COLO668 (cell line): Measurements from ENCODE around the gene NFKB2.

ENCODE experiments used
- DNase-seq: peaks from one replicate; lab custom pipeline; 2025; ENCODE audit not compliant: unreplicated experiment; lab: John Stamatoyannopoulos, UW

Gene NFKB2

DNA sequence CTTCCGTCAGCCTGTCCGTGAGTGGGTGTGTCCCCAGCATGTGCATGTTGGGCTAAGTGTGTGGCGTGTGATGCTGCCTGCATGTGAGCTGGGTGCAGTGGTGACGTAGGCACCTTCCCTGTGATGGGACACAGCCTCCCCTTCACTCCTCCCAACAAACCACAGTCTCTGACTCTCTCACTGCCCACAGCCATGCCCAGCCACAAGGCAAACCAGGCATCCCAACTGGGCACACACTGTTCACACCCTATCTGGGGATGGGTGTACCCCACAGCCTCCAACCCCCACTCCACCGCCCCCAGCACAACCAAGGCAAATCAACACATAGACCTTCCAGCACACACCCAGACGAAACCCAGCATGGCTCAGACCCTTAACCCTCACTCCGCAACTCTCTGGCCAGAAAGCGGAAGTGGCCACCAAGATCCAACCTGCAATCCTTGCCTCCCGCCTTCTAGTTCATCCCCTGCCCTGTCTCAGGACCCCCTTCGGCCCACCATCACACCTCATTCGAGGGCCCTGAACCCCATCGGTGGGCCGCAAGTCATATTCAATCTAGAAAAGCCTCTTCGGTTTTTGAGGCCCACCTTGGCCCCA is 12.7 kb downstream of the NFKB2 start:
- no peak for DNase-seq

DNA sequence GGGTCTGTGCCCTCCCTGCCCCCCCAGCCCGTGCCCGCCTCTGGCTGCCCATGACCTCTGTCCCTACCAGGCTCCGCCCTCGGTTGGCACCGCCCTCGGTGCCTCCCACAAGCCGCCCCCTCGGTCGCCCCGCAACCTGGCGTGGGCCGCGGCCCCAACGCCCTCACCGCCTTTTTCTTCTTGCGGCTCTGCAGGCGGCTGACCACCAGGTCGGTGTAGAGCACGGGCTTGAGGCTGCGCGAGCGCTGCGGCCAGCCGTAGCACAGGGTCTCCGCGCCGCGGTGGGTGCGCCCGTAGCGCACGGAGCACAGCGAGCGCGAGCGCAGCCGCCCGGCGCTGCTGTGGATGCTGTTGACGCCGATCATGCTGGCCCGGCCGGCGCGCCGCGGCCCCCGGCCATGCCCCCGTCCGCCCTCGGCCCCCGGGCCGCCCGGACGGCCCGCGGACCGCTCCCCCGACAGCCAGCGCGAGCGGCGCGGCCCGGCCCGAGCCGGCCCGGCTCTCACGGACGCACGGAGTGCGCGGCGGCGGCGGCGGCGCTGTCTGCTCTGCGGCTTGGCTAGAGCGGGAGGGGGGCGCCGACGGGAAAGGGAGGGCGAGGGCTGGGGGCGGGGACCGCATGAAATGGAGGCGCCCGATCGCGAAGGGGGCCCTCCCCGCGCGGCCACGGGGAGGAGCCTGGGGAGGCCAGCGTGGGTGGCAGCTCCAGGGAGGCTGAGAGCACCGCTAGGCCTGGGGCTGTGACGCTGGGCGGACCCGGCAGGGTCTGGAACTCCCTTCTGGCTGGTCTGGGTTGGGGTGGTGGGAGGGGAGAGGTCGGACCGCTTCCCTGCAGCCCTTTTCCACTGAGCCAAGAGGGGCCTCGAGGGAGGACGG is 13.5 kb downstream of the NFKB2 start:
- peak; percentile 28 for DNase-seq

GRCh38 chr10:102409604-102410428 is 14.3 kb downstream of the NFKB2 start:
- DNase-seq = no peak

- no peak for DNase-seq
These were observed 15.0 kb downstream of the NFKB2 start for GRCh38 chr10:102410429-102411073.

- DNase-seq = no peak
These were observed 16.1 kb downstream of the NFKB2 start for GRCh38 chr10:102411341-102412255.

- no peak for DNase-seq
These were observed 16.8 kb downstream of the NFKB2 start for GRCh38 chr10:102412293-102412692.

- peak; percentile 82 for DNase-seq
These were observed 17.7 kb downstream of the NFKB2 start for GRCh38 chr10:102413053-102413705.

GRCh38 chr10:102413806-102414561 is 18.5 kb downstream of the NFKB2 start:
- DNase-seq = no peak

GRCh38 chr10:102414749-102415148 is 19.2 kb downstream of the NFKB2 start:
- DNase-seq = no peak

DNA sequence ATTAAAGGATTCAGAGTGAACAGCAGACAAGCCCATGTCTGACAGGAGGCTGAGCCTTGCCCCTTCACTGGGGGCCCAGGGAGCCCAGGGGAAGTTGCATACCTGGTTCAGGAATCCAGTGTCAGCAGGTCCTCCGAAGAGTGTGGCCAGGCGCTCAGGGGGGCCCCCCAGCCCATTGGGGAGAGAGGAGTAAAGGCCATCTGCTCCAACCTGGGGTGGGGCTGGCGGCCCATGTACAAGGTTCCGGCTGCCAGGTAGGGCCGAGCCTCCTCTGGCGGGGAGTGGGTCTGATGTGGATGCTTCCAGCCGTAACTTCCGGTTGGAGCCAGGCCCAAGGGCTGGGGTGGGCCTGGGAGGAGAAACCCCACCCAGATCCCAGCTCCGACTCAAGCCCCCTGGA is 20.8 kb downstream of the NFKB2 start:
- no peak for DNase-seq

GRCh38 chr10:102416695-102417094 is 21.2 kb downstream of the NFKB2 start:
- DNase-seq = no peak

- DNase-seq = peak; percentile 72
These were observed 23.2 kb downstream of the NFKB2 start, which contains the start of gene PSD for GRCh38 chr10:102418622-102419268. Gene PSD, minus strand, starts transcription at chr10:102418785. Its CDS starts 1,747 bp downstream, at chr10:102417038.

- DNase-seq = peak; percentile 87
These were observed 24.0 kb downstream of the NFKB2 start for GRCh38 chr10:102419269-102420180.

- no peak for DNase-seq
These were observed 24.7 kb downstream of the NFKB2 start for GRCh38 chr10:102420181-102420713.

DNA sequence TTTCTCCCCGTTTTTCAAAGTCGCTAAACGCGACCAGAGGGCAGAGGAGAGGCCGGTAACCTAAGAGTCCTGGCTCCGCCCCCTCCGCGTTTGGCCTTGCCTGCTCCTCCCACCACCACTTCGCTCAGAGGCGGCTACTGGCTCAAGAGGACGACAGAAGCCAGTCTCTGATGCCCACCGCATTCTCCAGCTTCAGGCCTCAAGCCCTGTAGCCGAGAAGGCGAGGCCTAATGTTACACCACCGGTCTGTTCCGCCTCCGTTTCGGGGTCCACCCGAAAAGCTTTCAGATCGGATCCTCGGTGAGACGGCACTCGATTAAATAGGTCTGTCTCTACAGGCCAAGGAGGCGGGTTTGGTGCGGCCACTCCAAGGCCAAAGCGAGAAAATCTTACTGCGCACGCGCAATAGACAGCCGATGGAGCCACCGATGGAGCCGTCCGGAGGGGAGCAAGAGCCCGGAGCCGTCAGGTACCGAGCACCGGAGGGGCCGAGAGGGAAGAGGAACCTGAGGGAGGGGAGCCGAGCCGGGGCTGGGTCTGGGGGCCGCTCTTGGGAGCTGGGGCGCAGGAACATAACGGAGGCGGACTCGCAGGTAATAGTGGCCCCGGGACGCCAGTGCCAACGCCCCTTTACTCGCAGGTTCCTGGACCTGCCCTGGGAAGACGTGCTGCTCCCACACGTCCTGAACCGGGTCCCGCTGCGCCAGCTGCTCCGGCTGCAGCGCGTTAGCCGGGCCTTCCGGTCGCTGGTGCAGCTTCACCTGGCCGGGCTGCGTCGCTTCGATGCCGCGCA is 25.4 kb downstream of the NFKB2 start, which contains the start of gene FBXL15:
TSS of gene FBXL15 (plus strand) at position 123 of the 793 bp plus-strand sequence. CDS start at position 417, 294 bp downstream.
- DNase-seq = peak; percentile 91

GRCh38 chr10:102421507-102421756 is 25.9 kb downstream of the NFKB2 start:
- DNase-seq = no peak
